Measurements from ENCODE around the gene LINGO1. TPM values are rescaled to one million over a fixed set of nuclear protein-coding genes. Genes with fewer than 3 reads are reported as not detected.
A peak's percentile ranks its signal among the peaks of the same experiment; 100 is the strongest.

The LINGO1 gene
- total and polyA plus RNA-seq, 2 of the 8 experiments (the other 6 are each of a cell fraction or from before 2014, with no cell fraction given): 57.1 to 114 TPM

- no peak overlapping the region for H3K14ac ChIP-seq (ENCODE audit: insufficient read length)
- no peak overlapping the region for H3K23ac ChIP-seq (ENCODE audit: insufficient read length)
- no peak overlapping the region for H2BK20ac ChIP-seq (ENCODE audit: low read length)
- CTCF ChIA-PET (ENCODE audit: partially characterized antibody): interaction anchor here (17.9 to 18.0 kb wide), 2 partner anchors 19 to 20 kb away, joined by 244 to 361 read pairs; no protein-coding TSS in a partner anchor
- no peaks in the 10 kb centered on the region for H4K20me1 ChIP-seq (replicated peaks in 1 of 2; ENCODE audit: control insufficient read depth in 1 of 2, insufficient read depth in 2 of 2, low read length in 2 of 2)
- no peak overlapping the region for H3K9ac ChIP-seq (replicated peaks in 1 of 4; ENCODE audit: extremely low read depth in 1 of 4, low read depth in 3 of 4, low read length in 3 of 4)
- H4K5ac ChIP-seq (ENCODE audit: insufficient read length, low read depth, low read length): no peak overlapping the region
- DNase-seq (ENCODE audit: low read depth in 1 of 2, low spot score in 2 of 2) (no peak), FAIRE-seq (no peak)
- H4K8ac ChIP-seq (ENCODE audit: extremely low read depth, insufficient read depth, low read length): no peak overlapping the region
- H2BK12ac ChIP-seq (ENCODE audit: low read depth, low read length): peak overlapping the region; percentile 60; the same call in 1 of the 2 replicates
- peak overlapping the region; percentile 82; the same call in 1 of the 2 replicates for H2AK5ac ChIP-seq (ENCODE audit: low read depth, low read length)
- H4K91ac ChIP-seq (replicated peaks; ENCODE audit: insufficient read length, low read length): no peak overlapping the region
- H3K79me2 ChIP-seq (ENCODE audit: control insufficient read depth in 1 of 2, insufficient read depth in 2 of 2, low read length in 2 of 2): no peaks in the 10 kb centered on the region
- no peak overlapping the region for H3K4me3 ChIP-seq (ENCODE audit: extremely low read depth in 1 of 4, insufficient read depth in 2 of 4, low read depth in 3 of 4, low read length in 4 of 4)
- H3K4me1 ChIP-seq (replicated peaks in 1 of 4; ENCODE audit: control insufficient read depth in 3 of 4, insufficient read depth in 4 of 4, low read length in 3 of 4): peaks cover 2 to 11% (median 8%) of the 10 kb centered on the region in 4 experiments; a peak in 6 of 7 replicates
- H2BK120ac ChIP-seq (replicated peaks; ENCODE audit: low read depth, low read length): no peak overlapping the region
- 0 out of 2 replicates have a peak overlapping the region, but pooled peaks have one; percentile 29 for H2BK15ac ChIP-seq (ENCODE audit: low read length)
- H3K4ac ChIP-seq (replicated peaks; ENCODE audit: insufficient read length, low read depth, low read length): no peak overlapping the region
- no peak overlapping the region for H3K27ac ChIP-seq (ENCODE audit: low read depth, low read length)
- H3K23me2 ChIP-seq (ENCODE audit: low read depth, low read length): no peaks in the 10 kb centered on the region
- POLR2A ChIA-PET (ENCODE audit: partially characterized antibody): interaction anchor here (1.0 kb wide), 1 partner anchor 17 kb away, joined by 3 read pairs; no protein-coding TSS in a partner anchor
- H3K27me3 ChIP-seq (replicated peaks in 1 of 4; ENCODE audit: control insufficient read depth in 3 of 4, extremely low read depth in 1 of 4, insufficient read depth in 3 of 4, low read length in 3 of 4): no peaks in the 10 kb centered on the region; a peak in 2 of 7 replicates
- no peaks in the 10 kb centered on the region for H3K79me1 ChIP-seq (ENCODE audit: low read depth, low read length)
- no peak overlapping the region for H3K18ac ChIP-seq (ENCODE audit: extremely low read depth, low read length)
- no peaks in the 10 kb centered on the region for H3K36me3 ChIP-seq (ENCODE audit: control insufficient read depth in 2 of 4, insufficient read depth in 4 of 4, low read length in 3 of 4)
- no peaks in the 10 kb centered on the region for H3K9me3 ChIP-seq (ENCODE audit: insufficient read depth in 2 of 2, low read depth in 1 of 2, low read length in 1 of 2)
- no peak overlapping the region for H3K4me2 ChIP-seq (ENCODE audit: insufficient read depth in 1 of 2, low read depth in 2 of 2, low read length in 2 of 2)
- no peak overlapping the region for H3K56ac ChIP-seq (replicated peaks; ENCODE audit: insufficient read length, low read depth, low read length)
- 75% methylated on average over 2 of the region's 2 CpGs; no CpG with 5 or more reads in 1 of the 2 experiments for WGBS, 2 experiments (ENCODE audit: extremely low coverage in 1 of 2, insufficient coverage in 1 of 2, insufficient read length in 1 of 2, insufficient replicate concordance in 2 of 2, low coverage in 1 of 2, low lambda C conversion rate in 2 of 2, missing lambda C conversion rate in 1 of 2)
- no peak overlapping the region for H2AFZ ChIP-seq (ENCODE audit: low read length)
- H2BK5ac ChIP-seq (ENCODE audit: low read depth, low read length): no peak overlapping the region
- TF ChIP-seq BCL11A (IDR thresholded peaks at IDR 0.05; ENCODE audit: low read depth in 2 of 2, low read length in 2 of 2) (no peak), RBBP5 (IDR thresholded peaks at IDR 0.05; ENCODE audit: borderline replicate concordance, low read depth, low read length) (no peak), SIN3A (conservative IDR thresholded peaks at IDR 0.05 in 1 of 2, IDR thresholded peaks at IDR 0.05 in 1 of 2; ENCODE audit: low read depth in 1 of 2, low read length in 2 of 2) (no peak), ATF2 (IDR thresholded peaks at IDR 0.05; ENCODE audit: low read length) (no peak), GABPA (IDR thresholded peaks at IDR 0.05; ENCODE audit: borderline replicate concordance, insufficient read depth, low read length) (no peak), NRF1 (IDR thresholded peaks at IDR 0.05; ENCODE audit: low read depth, low read length) (no peak), TAF7 (optimal IDR thresholded peaks at IDR 0.05; ENCODE audit: borderline replicate concordance, low read depth, low read length) (no peak)
- TF ChIP-seq, protein P1, sequence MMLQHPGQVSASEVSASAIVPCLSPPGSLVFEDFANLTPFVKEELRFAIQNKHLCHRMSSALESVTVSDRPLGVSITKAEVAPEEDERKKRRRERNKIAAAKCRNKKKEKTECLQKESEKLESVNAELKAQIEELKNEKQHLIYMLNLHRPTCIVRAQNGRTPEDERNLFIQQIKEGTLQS (IDR thresholded peaks at IDR 0.05; ENCODE audit: insufficient read depth, low read depth, low read length): no peak
These were observed 7.9 kb upstream of the LINGO1 start for GRCh38 chr15:77640615-77641014.

Measured in H1 (cell line).